Stomach (tissue), 4 donors: ENCODE data around the gene CD33.

Source experiments
- POLR2A ChIP-seq, 4 donors: fragments of 450-650 bp; IDR thresholded peaks; one replicate each; pipeline ENCODE4 v1.6.1; 2016; ENCODE audit warnings: antibody characterized with exemption in 4 of 4, control low read depth in 2 of 4, mild to moderate bottlenecking in 1 of 4, moderate library complexity in 1 of 4
- POLR2AphosphoS5 ChIP-seq, 3 donors: sonication (generic); formaldehyde crosslinking; IDR thresholded peaks; one replicate each; pipeline ENCODE4 v1.6.1; 2016; ENCODE audit warnings: antibody characterized with exemption in 3 of 3
- TF ChIP-seq, protein P1 (sequence below), 7 experiments: fragments of 450-650 bp in 4 of 7; fragments of 200-600 bp in 3 of 7; sonication (generic) in 3 of 7; IDR thresholded peaks; one replicate each; pipeline ENCODE4 v1.5.1; 2016 to 2019; ENCODE audit warnings: antibody characterized with exemption in 7 of 7, control low read depth in 2 of 7, mild to moderate bottlenecking in 1 of 7

DNA sequence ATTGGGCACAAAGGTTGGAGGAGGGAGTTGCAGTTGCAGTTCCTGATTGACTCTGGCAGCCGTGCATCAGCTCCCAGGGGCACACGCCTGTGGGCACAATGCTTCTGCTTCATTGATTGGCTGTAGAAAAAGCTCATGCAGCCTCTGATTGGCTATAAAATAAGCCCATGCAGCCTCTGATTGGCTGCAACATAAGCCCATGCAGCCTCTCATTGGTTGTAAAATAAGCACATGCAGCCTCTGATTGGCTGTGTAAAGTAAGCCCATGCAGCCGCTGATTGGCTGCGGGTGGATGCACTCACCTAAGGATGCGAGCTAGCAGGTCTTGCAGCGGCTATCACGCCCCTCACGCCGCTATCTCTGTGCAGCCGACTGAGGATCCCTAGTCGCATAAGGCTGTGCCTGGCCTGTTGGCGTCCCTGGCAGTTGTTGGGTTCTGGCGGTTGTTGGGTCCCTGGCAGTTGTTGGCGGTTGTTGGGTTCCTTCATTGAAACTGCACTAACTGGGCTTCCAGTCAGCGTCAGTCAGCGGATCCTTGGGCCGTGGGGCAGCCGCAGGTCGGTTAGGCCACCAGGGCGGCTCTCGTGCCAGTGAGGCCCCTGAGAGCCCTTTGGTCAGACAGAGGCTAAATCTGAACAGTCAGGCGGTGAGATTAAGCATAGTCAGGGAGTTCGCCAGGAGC lies 26.0 kb downstream of the CD33 start, which contains the start of gene SIGLECL1:
- TF ChIP-seq POLR2A (IDR thresholded peaks at IDR 0.05) (no peak), POLR2AphosphoS5 (IDR thresholded peaks at IDR 0.05) (no peak)
- TF ChIP-seq, protein P1, sequence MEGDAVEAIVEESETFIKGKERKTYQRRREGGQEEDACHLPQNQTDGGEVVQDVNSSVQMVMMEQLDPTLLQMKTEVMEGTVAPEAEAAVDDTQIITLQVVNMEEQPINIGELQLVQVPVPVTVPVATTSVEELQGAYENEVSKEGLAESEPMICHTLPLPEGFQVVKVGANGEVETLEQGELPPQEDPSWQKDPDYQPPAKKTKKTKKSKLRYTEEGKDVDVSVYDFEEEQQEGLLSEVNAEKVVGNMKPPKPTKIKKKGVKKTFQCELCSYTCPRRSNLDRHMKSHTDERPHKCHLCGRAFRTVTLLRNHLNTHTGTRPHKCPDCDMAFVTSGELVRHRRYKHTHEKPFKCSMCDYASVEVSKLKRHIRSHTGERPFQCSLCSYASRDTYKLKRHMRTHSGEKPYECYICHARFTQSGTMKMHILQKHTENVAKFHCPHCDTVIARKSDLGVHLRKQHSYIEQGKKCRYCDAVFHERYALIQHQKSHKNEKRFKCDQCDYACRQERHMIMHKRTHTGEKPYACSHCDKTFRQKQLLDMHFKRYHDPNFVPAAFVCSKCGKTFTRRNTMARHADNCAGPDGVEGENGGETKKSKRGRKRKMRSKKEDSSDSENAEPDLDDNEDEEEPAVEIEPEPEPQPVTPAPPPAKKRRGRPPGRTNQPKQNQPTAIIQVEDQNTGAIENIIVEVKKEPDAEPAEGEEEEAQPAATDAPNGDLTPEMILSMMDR (IDR thresholded peaks at IDR 0.05) = no peak
